Panc1 (cell line): ENCODE measurements around the gene TTLL5. TPM values are rescaled to one million over a fixed set of nuclear protein-coding genes. Genes with fewer than 3 reads are reported as not detected.

ENCODE experiments used
- ATAC-seq: fragments of 200-7000 bp; cut with Tn5 transposase; 2 replicates; pipeline ENCODE4 v1.9.1; 2020; ENCODE audit warnings: mild to moderate bottlenecking, moderate library complexity
- BruUV-seq: library from RNA; stranded (reverse); fragments of 400-500 nt; replicated peaks from 2 replicates; lab custom pipeline; 2021; lab: Mats Ljungman, UMichigan
- CTCF ChIA-PET: fragments of 300-600 bp; sonication (Branson Sonifier 250); formaldehyde crosslinking; loops from one replicate; lab custom pipeline; 2022; ENCODE audit warnings: antibody characterized with exemption; lab: Charles Lee
- POLR2A ChIA-PET: fragments of 300-600 bp; sonication (Branson Sonifier 250); formaldehyde crosslinking; loops from one replicate; lab custom pipeline; 2022; ENCODE audit warnings: antibody characterized with exemption; lab: Charles Lee
- DNase-seq: peaks from one replicate; pipeline ENCODE4 v3.0.0-alpha.2; 2010; ENCODE audit warnings: low read depth, low spot score
- H3K27ac ChIP-seq: 2 replicates; pipeline ENCODE4 v1.5.1; 2011; ENCODE audit warnings: mild to moderate bottlenecking, low read length, inconsistent platforms
- H3K27me3 ChIP-seq: fragments of 200-500 bp; sonication (Bioruptor generic); 2 replicates; pipeline ENCODE4 v1.6.0; 2014; ENCODE audit warnings: low read length, inconsistent platforms; ENCODE audit not compliant: control insufficient read depth, insufficient read depth
- H3K36me3 ChIP-seq: fragments of 200-500 bp; sonication (Bioruptor generic); 2 replicates; pipeline ENCODE4 v1.5.1; 2014; ENCODE audit warnings: inconsistent platforms, mild to moderate bottlenecking, low read length, moderate library complexity; ENCODE audit not compliant: control insufficient read depth, insufficient read depth
- H3K4me1 ChIP-seq: 2 replicates; pipeline ENCODE4 v1.5.1; 2011; ENCODE audit warnings: inconsistent platforms, mild to moderate bottlenecking, low read length, moderate library complexity; ENCODE audit not compliant: control insufficient read depth, insufficient read depth
- H3K4me3 ChIP-seq, 2 experiments: 2 replicates each; pipeline ENCODE4 v1.5.1; 2011 to 2012; ENCODE audit warnings: low read depth in 2 of 2, low read length in 2 of 2, mild to moderate bottlenecking in 2 of 2, inconsistent platforms in 1 of 2, moderate library complexity in 1 of 2
- H3K9me3 ChIP-seq: fragments of 200-500 bp; sonication (Bioruptor generic); 2 replicates; pipeline ENCODE4 v1.5.1; 2014; ENCODE audit warnings: low read depth, mild to moderate bottlenecking, inconsistent platforms, low read length, moderate library complexity; ENCODE audit not compliant: control insufficient read depth, insufficient read depth
- POLR2AphosphoS5 ChIP-seq: IDR thresholded peaks from 2 replicates; pipeline ENCODE4 v1.6.1; 2012; ENCODE audit warnings: mild to moderate bottlenecking, low read depth, low read length, moderate library complexity
- SIN3A ChIP-seq: IDR thresholded peaks from 2 replicates; pipeline ENCODE4 v1.6.1; 2012; ENCODE audit warnings: low read depth, mild to moderate bottlenecking, low read length, moderate library complexity, borderline replicate concordance; ENCODE audit not compliant: insufficient read depth
- TCF7L2 ChIP-seq: IDR thresholded peaks from 2 replicates; pipeline ENCODE4 v1.6.1; 2011; ENCODE audit warnings: mild to moderate bottlenecking, low read depth, low read length, inconsistent platforms
- in situ Hi-C: cut with HindIII; loops from 2 replicates; pipeline ENCODE4 v1.10.0; 2016; ENCODE audit warnings: low sequenced_read_pairs, low pct_unique_long_range_greater_than_20kb
- intact Hi-C: fragments of 100-400 bp; cut with micrococcal nuclease; formaldehyde crosslinking; loops from one replicate; pipeline ENCODE4 v1.10.0; 2022; ENCODE audit not compliant: unreplicated experiment
- total RNA-seq: library from RNA; stranded (reverse); gene quantifications from one replicate; pipeline ENCODE4 v1.2.1, GENCODE V29; 2021; ENCODE audit not compliant: unreplicated experiment
- TF ChIP-seq, protein P1 (sequence below), 2 experiments: IDR thresholded peaks; 2 replicates each; pipeline ENCODE4 v1.6.1; 2011 to 2012; ENCODE audit warnings: low read depth in 2 of 2, control low read depth in 1 of 2, low read length in 1 of 2, mild to moderate bottlenecking in 1 of 2, moderate library complexity in 1 of 2; ENCODE audit not compliant: insufficient read depth in 1 of 2
- TF ChIP-seq, protein P2 (sequence below): fragments of 450-650 bp; IDR thresholded peaks from 2 replicates; pipeline ENCODE4 v1.5.1; 2017; ENCODE audit warnings: mild to moderate bottlenecking

Gene TTLL5
- total RNA-seq, 1 experiment from 2014 or later: 23.5 TPM

DNA sequence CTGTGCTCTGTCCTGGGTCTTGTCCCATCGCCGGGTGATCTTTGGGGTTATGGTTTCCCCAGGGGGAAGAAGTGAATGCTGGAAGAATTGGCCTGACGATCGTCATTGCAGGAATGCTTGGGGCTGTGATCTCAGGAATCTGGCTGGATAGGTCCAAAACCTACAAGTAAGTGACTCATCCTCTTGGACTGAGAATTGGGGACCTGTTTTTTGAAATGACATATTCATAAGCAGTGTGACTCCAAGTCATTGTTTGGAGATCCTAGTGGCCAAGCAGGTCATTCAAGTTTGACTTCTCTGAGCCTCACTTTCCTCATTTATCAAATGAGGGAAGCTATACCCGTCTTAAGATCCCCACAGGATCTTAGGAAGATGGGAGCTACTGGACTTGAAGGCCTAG is 26.2 kb upstream of the TTLL5 start:
- no peak for ATAC-seq
- Histone ChIP-seq H3K36me3 (no peaks in the 10 kb centered on the region), H3K4me3 (no peak overlapping the region), H3K4me1 (no peaks in the 10 kb centered on the region), H3K27ac (no peak overlapping the region), H3K9me3 (no peaks in the 10 kb centered on the region), H3K27me3 (no peaks in the 10 kb centered on the region)
- ChIA-PET CTCF (no interaction called here), POLR2A (no interaction called here)
- in situ Hi-C loops (no loop called here), intact Hi-C loops (no loop called here)
- TF ChIP-seq TCF7L2 (no peak), POLR2AphosphoS5 (no peak), SIN3A (no peak)
- TF ChIP-seq, protein P1, sequence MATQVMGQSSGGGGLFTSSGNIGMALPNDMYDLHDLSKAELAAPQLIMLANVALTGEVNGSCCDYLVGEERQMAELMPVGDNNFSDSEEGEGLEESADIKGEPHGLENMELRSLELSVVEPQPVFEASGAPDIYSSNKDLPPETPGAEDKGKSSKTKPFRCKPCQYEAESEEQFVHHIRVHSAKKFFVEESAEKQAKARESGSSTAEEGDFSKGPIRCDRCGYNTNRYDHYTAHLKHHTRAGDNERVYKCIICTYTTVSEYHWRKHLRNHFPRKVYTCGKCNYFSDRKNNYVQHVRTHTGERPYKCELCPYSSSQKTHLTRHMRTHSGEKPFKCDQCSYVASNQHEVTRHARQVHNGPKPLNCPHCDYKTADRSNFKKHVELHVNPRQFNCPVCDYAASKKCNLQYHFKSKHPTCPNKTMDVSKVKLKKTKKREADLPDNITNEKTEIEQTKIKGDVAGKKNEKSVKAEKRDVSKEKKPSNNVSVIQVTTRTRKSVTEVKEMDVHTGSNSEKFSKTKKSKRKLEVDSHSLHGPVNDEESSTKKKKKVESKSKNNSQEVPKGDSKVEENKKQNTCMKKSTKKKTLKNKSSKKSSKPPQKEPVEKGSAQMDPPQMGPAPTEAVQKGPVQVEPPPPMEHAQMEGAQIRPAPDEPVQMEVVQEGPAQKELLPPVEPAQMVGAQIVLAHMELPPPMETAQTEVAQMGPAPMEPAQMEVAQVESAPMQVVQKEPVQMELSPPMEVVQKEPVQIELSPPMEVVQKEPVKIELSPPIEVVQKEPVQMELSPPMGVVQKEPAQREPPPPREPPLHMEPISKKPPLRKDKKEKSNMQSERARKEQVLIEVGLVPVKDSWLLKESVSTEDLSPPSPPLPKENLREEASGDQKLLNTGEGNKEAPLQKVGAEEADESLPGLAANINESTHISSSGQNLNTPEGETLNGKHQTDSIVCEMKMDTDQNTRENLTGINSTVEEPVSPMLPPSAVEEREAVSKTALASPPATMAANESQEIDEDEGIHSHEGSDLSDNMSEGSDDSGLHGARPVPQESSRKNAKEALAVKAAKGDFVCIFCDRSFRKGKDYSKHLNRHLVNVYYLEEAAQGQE (IDR thresholded peaks at IDR 0.05; ENCODE audit: insufficient read depth in 1 of 2, low read depth in 2 of 2, low read length in 1 of 2): no peak
- TF ChIP-seq, protein P2, sequence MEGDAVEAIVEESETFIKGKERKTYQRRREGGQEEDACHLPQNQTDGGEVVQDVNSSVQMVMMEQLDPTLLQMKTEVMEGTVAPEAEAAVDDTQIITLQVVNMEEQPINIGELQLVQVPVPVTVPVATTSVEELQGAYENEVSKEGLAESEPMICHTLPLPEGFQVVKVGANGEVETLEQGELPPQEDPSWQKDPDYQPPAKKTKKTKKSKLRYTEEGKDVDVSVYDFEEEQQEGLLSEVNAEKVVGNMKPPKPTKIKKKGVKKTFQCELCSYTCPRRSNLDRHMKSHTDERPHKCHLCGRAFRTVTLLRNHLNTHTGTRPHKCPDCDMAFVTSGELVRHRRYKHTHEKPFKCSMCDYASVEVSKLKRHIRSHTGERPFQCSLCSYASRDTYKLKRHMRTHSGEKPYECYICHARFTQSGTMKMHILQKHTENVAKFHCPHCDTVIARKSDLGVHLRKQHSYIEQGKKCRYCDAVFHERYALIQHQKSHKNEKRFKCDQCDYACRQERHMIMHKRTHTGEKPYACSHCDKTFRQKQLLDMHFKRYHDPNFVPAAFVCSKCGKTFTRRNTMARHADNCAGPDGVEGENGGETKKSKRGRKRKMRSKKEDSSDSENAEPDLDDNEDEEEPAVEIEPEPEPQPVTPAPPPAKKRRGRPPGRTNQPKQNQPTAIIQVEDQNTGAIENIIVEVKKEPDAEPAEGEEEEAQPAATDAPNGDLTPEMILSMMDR: no peak
- DNase-seq: no peak
- no TSS peak for BruUV-seq

DNA sequence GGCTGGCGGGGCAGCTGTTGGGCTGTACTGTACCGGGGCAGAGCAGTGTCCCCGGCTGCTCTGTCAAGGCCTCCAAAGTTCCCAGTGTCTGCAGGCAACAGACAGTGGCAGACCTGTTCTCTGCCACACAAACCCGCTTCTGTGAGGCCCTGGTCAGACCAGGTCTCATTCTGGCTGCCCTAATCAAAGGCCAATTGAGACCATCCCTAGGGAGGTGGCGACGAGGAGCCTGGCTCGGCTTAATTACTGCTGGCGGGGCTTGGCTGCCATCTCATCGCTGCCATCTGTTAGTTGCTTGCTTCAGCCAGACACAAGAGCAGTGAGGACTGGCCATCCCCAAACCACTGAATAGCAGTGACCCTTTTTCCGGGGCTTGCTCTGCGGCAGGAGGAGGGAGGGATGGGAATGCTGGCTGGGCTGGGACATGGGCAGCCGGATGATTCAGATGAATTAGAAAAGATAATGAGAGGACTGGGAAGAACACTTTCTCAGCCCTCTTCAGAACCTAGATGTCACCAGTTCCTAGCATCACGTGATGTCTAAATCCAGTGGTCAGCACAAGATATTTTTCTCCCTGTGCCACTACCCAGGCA is 24.9 kb upstream of the TTLL5 start:
- TF ChIP-seq, protein P2: no peak
- no peak for TF ChIP-seq SIN3A
- Histone ChIP-seq H3K4me1 (no peaks in the 10 kb centered on the region), H3K4me3 (no peak overlapping the region), H3K36me3 (no peaks in the 10 kb centered on the region), H3K27ac (no peak overlapping the region), H3K9me3 (no peaks in the 10 kb centered on the region), H3K27me3 (no peaks in the 10 kb centered on the region)
- in situ Hi-C loops: no loop called here
- ChIA-PET POLR2A (no interaction called here), CTCF (no interaction called here)
- no peak for DNase-seq
- ATAC-seq: no peak
- no TSS peak for BruUV-seq
- intact Hi-C loops: no loop called here
